ENCODE data around the gene MEGF11.

Gene MEGF11

GRCh38 chr15:66240240-66240794 lies 13.2 kb downstream of the MEGF11 start:
- H3K4me3 ChIP-seq (ENCODE audit: severe bottlenecking), result no peak overlapping the region
- peaks cover 3% of the 10 kb centered on the region for H3K27me3 ChIP-seq (ENCODE audit: insufficient read depth, poor library complexity, severe bottlenecking)
- no peak for ATAC-seq (ENCODE audit: low read depth)
- TF ChIP-seq CTCF (IDR thresholded peaks at IDR 0.05; ENCODE audit: poor library complexity, severe bottlenecking), result no peak
- H3K4me1 ChIP-seq (ENCODE audit: insufficient read depth, poor library complexity, severe bottlenecking), result no peaks in the 10 kb centered on the region
- DNase-seq (ENCODE audit: low spot score), result no peak
- H3K36me3 ChIP-seq (ENCODE audit: low read depth), result no peaks in the 10 kb centered on the region
- H3K27ac ChIP-seq (ENCODE audit: poor library complexity, severe bottlenecking), result no peak overlapping the region
- H3K9me3 ChIP-seq (ENCODE audit: severe bottlenecking), result no peaks in the 10 kb centered on the region

- TF ChIP-seq CTCF (IDR thresholded peaks at IDR 0.05; ENCODE audit: poor library complexity, severe bottlenecking), result no peak
- DNase-seq (ENCODE audit: low spot score), result no peak
- no peaks in the 10 kb centered on the region for H3K36me3 ChIP-seq (ENCODE audit: low read depth)
- peaks cover 3% of the 10 kb centered on the region for H3K27me3 ChIP-seq (ENCODE audit: insufficient read depth, poor library complexity, severe bottlenecking)
- no peak overlapping the region for H3K27ac ChIP-seq (ENCODE audit: poor library complexity, severe bottlenecking)
- no peaks in the 10 kb centered on the region for H3K4me1 ChIP-seq (ENCODE audit: insufficient read depth, poor library complexity, severe bottlenecking)
- no peak for ATAC-seq (ENCODE audit: low read depth)
- no peak overlapping the region for H3K4me3 ChIP-seq (ENCODE audit: severe bottlenecking)
- H3K9me3 ChIP-seq (ENCODE audit: severe bottlenecking), result no peaks in the 10 kb centered on the region
Measured at GRCh38 chr15:66239514-66239913, 14.0 kb downstream of the MEGF11 start.

GRCh38 chr15:66238318-66238717 lies 15.2 kb downstream of the MEGF11 start:
- Histone ChIP-seq H3K9me3 (ENCODE audit: severe bottlenecking) (no peaks in the 10 kb centered on the region), H3K36me3 (ENCODE audit: low read depth) (no peaks in the 10 kb centered on the region), H3K27ac (ENCODE audit: poor library complexity, severe bottlenecking) (no peak overlapping the region), H3K27me3 (ENCODE audit: insufficient read depth, poor library complexity, severe bottlenecking) (peaks cover 3% of the 10 kb centered on the region), H3K4me1 (ENCODE audit: insufficient read depth, poor library complexity, severe bottlenecking) (no peaks in the 10 kb centered on the region), H3K4me3 (ENCODE audit: severe bottlenecking) (no peak overlapping the region)
- TF ChIP-seq CTCF (IDR thresholded peaks at IDR 0.05; ENCODE audit: poor library complexity, severe bottlenecking), result no peak
- ATAC-seq (ENCODE audit: low read depth) (no peak), DNase-seq (ENCODE audit: low spot score) (no peak)

GRCh38 chr15:66237513-66238235 lies 15.9 kb downstream of the MEGF11 start:
- TF ChIP-seq CTCF (IDR thresholded peaks at IDR 0.05; ENCODE audit: poor library complexity, severe bottlenecking), result no peak
- Histone ChIP-seq H3K4me1 (ENCODE audit: insufficient read depth, poor library complexity, severe bottlenecking) (no peaks in the 10 kb centered on the region), H3K4me3 (ENCODE audit: severe bottlenecking) (no peak overlapping the region), H3K36me3 (ENCODE audit: low read depth) (no peaks in the 10 kb centered on the region), H3K9me3 (ENCODE audit: severe bottlenecking) (no peaks in the 10 kb centered on the region), H3K27ac (ENCODE audit: poor library complexity, severe bottlenecking) (no peak overlapping the region), H3K27me3 (ENCODE audit: insufficient read depth, poor library complexity, severe bottlenecking) (peaks cover 3% of the 10 kb centered on the region)
- DNase-seq (ENCODE audit: low spot score), result no peak
- ATAC-seq (ENCODE audit: low read depth), result no peak

GRCh38 chr15:66236806-66237375 lies 16.7 kb downstream of the MEGF11 start:
- Histone ChIP-seq H3K9me3 (ENCODE audit: severe bottlenecking) (no peaks in the 10 kb centered on the region), H3K4me1 (ENCODE audit: insufficient read depth, poor library complexity, severe bottlenecking) (no peaks in the 10 kb centered on the region), H3K27me3 (ENCODE audit: insufficient read depth, poor library complexity, severe bottlenecking) (peaks cover 3% of the 10 kb centered on the region), H3K27ac (ENCODE audit: poor library complexity, severe bottlenecking) (no peak overlapping the region), H3K4me3 (ENCODE audit: severe bottlenecking) (no peak overlapping the region), H3K36me3 (ENCODE audit: low read depth) (no peaks in the 10 kb centered on the region)
- DNase-seq (ENCODE audit: low spot score), result no peak
- no peak for ATAC-seq (ENCODE audit: low read depth)
- TF ChIP-seq CTCF (IDR thresholded peaks at IDR 0.05; ENCODE audit: poor library complexity, severe bottlenecking), result no peak

All from RWPE2 (cell line).